Stimulated activated naive B cell treated with anti-CD40 and anti-IgM and Interleukin-4, amounts not matched to agents 10 μg/mL and 1 μg/mL and 100 μg/mL, for 72 hours (primary cell): ENCODE data around the gene CD300LD.

ENCODE experiments used
- ATAC-seq, 2 donors: fragments of 150-1000 bp; cut with Tn5 transposase; replicated peaks; 2 replicates each; pipeline ENCODE4 v1.10.0; 2021; ENCODE audit warnings: moderate library complexity in 1 of 2
- DNase-seq: peaks from one replicate; pipeline ENCODE4 v3.0.0; 2021
- H3K27ac Mint-ChIP-seq: one replicate; pipeline ENCODE4 v1.8.0; 2022; ENCODE audit warnings: mild to moderate bottlenecking, mixed read lengths
- H3K27me3 Mint-ChIP-seq, 2 donors: one replicate each; pipeline ENCODE4 v1.8.0; 2022; ENCODE audit warnings: mixed read lengths in 2 of 2
- H3K36me3 Mint-ChIP-seq, 2 donors: one replicate each; pipeline ENCODE4 v1.8.0; 2022; ENCODE audit warnings: mixed read lengths in 2 of 2, mild to moderate bottlenecking in 1 of 2
- H3K4me1 Mint-ChIP-seq, 2 donors: one replicate each; pipeline ENCODE4 v1.8.0; 2022; ENCODE audit warnings: mixed read lengths in 2 of 2, mild to moderate bottlenecking in 1 of 2
- H3K4me3 Mint-ChIP-seq, 2 donors: one replicate each; pipeline ENCODE4 v1.8.0; 2022; ENCODE audit warnings: mild to moderate bottlenecking in 2 of 2, mixed read lengths in 2 of 2, moderate library complexity in 1 of 2
- H3K9me3 Mint-ChIP-seq, 2 donors: one replicate each; pipeline ENCODE4 v1.8.0; 2022; ENCODE audit warnings: mixed read lengths in 2 of 2, mild to moderate bottlenecking in 1 of 2

Gene CD300LD

DNA sequence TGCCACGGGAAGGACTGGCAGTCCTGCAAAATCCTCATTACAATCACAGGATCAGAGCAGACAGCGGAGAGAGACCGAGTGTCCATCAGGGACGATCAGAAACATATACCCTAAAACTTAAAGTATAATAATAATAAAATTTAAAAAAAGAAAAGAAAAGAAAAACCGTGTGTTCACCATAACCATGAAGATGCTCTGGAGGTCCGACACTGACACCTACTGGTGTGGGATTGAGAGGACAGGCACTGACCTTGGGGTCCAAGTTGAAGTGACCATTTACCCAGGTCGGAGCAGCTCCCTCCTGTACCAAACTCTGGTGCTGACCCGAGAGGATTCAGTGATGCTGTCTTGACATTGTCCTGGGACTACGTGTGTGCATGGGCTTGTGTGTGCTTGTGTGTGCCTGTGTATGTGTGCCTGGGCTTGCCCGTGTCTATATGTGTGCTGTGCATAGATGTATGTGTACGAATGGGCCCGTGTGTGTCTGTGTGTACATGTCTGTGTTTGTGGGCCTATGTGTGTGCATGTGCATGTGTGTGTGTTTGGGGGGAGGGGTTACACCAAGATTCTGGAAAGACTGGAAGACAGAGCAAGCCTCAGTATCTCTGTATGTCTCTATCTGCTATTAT lies 10.0 kb upstream of the CD300LD start:
- no peak overlapping the region for H3K27ac Mint-ChIP-seq
- DNase-seq (no peak), ATAC-seq (peak; percentile 25 to 56)
- H3K4me1 Mint-ChIP-seq: peaks cover 33 to 60% of the 10 kb centered on the region in 2 donors
- peaks cover 37 to 38% of the 10 kb centered on the region in 2 donors for H3K27me3 Mint-ChIP-seq
- peaks cover 2 to 3% of the 10 kb centered on the region in 2 donors for H3K9me3 Mint-ChIP-seq
- no peak overlapping the region for H3K4me3 Mint-ChIP-seq
- H3K36me3 Mint-ChIP-seq: peaks cover 3% of the 10 kb centered on the region in 2 donors

DNA sequence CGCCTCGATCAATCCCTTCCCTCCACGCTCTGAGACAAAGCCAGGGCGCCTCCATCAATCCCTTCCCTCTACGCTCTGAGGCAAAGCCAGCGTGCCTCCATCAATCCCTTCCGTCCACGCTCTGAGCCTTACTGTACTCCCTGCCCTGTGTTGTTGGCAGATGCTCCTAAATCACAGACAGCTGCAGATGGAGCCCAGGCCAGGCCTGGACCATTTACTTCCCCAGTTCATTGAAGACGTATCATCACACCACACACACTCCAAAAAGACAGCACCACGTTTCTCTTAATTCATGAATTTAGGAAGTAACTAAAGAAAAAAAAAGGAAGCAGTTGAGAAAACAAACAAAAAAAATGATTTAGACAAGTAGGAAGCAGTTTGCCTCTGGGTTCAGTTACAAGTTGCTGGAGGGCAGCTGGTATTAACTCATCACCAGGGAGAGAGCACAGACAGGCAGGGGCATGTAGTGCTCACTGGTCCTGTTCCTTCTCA lies 7.4 kb upstream of the CD300LD start:
- Mint-ChIP-seq H3K9me3 (peaks cover 2 to 3% of the 10 kb centered on the region in 2 donors), H3K4me3 (no peak overlapping the region)
- no peak for DNase-seq

DNA sequence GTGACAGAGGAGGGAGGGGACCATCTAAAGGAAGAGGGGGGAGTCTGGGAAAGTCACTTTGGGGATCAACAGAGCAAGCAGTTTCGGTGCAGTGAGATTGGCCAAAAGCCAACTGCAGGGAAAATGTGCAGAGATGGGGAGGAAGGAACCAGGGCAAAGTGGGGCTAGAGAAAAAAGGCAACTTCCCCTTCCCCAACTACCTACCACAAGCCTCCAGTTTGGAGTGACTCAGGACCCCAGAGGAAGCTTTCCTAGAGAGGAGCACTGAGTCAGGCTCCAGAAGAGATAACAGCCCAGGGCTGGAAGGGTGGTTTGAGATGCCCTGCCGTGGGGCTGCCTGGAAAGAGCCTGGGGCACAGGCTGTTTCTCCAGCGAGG lies 6.9 kb upstream of the CD300LD start:
- DNase-seq (no peak), ATAC-seq (peak; percentile 31 to 33)
- no peak overlapping the region for H3K4me3 Mint-ChIP-seq
- peaks cover 2 to 3% of the 10 kb centered on the region in 2 donors for H3K9me3 Mint-ChIP-seq
- H3K27ac Mint-ChIP-seq: no peak overlapping the region
- peaks cover 26 to 38% of the 10 kb centered on the region in 2 donors for H3K27me3 Mint-ChIP-seq
- H3K36me3 Mint-ChIP-seq: peaks cover 0 to 1% of the 10 kb centered on the region in 2 donors
- peaks cover 25 to 46% of the 10 kb centered on the region in 2 donors for H3K4me1 Mint-ChIP-seq

More for the DNA sequence above, 7.4 kb upstream of the CD300LD start:
- Mint-ChIP-seq H3K27ac (no peak overlapping the region), H3K4me1 (peaks cover 27 to 51% of the 10 kb centered on the region in 2 donors), H3K27me3 (peaks cover 26 to 38% of the 10 kb centered on the region in 2 donors), H3K36me3 (peaks cover 0 to 1% of the 10 kb centered on the region in 2 donors)
- ATAC-seq: peak in 1 of 2 donors; percentile 27

DNA sequence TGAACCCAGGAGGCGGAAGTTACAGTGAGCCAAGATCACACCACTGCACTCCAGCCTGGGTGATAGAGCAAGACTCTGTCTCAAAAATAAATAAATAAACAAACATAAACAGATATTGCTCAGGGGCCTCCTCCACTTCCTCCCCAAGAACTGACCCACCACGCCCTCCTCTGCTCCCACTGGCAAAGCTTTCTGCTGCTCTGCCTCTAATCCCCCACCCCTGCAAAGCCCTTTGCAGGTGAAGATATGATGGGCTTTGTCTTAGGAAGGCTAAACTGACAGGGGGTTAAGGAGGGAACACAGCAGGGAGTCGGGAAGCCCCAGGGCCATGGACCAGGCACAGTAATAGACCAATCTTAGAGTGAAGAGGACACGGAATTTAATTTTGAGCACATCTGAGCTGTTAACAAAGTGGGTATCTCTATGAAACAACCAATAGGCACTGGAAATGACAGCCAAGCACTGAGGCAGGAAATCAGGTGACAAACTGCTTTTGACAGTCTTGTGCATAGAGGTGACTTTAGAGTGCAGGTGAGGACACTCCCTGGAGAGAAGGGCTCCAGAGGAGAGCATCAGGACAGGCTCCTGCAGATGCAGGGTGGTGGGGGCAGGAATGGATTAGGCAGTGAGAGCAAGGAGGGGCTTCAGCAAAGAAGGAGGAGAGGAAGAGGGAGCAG lies 6.4 kb upstream of the CD300LD start:
- H3K27ac Mint-ChIP-seq: no peak overlapping the region
- H3K27me3 Mint-ChIP-seq: peaks cover 26 to 38% of the 10 kb centered on the region in 2 donors
- H3K4me3 Mint-ChIP-seq: no peak overlapping the region
- no peak for DNase-seq
- ATAC-seq: peak in 1 of 2 donors; percentile 14
- H3K4me1 Mint-ChIP-seq: peaks cover 24 to 41% of the 10 kb centered on the region in 2 donors
- peaks cover 2 to 3% of the 10 kb centered on the region in 2 donors for H3K9me3 Mint-ChIP-seq
- H3K36me3 Mint-ChIP-seq: peaks cover 0 to 1% of the 10 kb centered on the region in 2 donors

DNA sequence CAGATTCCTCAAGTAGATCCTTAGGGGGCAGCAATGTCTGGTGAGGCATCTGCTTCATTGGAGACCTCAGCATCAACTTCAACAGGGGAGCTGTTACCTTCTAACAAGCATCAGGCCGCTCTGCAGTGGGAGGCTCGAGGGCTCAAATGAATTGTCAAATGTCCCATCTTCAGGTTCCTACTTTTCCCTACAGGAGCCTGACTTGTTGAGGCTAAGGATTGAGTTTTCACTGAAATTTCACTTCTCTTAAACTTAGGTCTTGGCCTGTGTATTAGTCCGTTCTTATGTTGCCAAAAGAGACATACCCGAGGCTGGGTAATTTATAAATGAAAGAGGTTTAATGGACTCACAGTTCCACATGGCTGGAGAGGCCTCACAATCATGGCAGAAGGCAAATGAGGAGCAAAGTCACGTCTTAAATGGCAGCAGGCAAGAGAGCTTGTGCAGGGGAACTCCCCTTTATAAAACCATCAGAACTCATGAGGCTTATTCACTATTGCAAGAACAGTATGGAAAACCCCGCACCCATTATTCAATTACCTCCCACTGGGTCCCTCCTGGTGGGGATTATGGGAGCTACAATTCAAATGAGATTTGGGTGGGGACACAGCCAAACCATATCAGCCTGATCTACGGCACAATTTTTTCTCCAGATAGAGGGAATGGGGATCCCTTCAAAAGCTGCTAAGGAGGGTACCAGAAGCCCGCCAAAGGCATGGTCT lies 5.1 kb upstream of the CD300LD start:
- H3K9me3 Mint-ChIP-seq: peaks cover 2 to 3% of the 10 kb centered on the region in 2 donors
- ATAC-seq: no peak
- H3K27me3 Mint-ChIP-seq: peaks cover 18 to 36% of the 10 kb centered on the region in 2 donors
- H3K36me3 Mint-ChIP-seq: peaks cover 0 to 1% of the 10 kb centered on the region in 2 donors
- no peak overlapping the region for H3K4me3 Mint-ChIP-seq
- H3K27ac Mint-ChIP-seq: no peak overlapping the region
- no peak for DNase-seq
- H3K4me1 Mint-ChIP-seq: peaks cover 24 to 35% of the 10 kb centered on the region in 2 donors

DNA sequence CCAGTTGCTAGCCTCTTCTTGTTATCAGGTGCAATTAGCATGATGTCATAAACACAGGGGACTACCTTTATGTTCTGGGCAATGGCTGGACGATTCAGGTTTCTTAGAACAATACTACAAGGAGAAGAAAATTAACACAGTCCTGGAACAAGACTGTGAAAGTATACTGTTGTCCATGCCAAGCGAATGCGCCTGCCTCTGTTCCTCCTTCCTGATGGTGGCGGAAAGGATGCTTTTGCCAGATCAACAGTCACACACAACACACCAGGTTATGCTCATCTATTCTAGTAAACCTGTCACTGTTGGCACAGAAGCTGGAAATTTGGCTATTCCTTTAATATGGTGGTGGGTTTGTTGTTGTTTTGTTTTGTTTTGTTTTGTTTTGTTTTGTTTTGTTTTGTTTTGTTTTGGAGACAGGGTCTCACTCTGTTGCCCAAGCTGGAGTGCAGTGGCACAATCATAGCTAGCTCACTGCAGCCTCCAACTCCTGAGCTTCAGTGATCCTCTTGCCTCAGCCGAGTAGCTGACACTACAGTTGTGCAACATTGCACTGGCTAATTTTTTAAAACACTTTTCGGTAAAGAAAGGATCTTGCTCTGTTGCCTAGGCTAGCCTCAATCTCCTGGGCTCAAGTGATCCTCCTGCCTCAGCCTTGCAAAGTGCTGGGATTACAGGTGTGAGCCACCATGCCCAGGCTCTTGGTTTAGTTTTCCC lies 3.1 kb upstream of the CD300LD start:
- DNase-seq (no peak), ATAC-seq (no peak)
- Mint-ChIP-seq H3K4me3 (no peak overlapping the region), H3K36me3 (no peaks in the 10 kb centered on the region), H3K9me3 (peaks cover 3% of the 10 kb centered on the region in 2 donors), H3K27ac (no peak overlapping the region), H3K27me3 (peaks cover 14 to 28% of the 10 kb centered on the region in 2 donors), H3K4me1 (peaks cover 24 to 28% of the 10 kb centered on the region in 2 donors)

DNA sequence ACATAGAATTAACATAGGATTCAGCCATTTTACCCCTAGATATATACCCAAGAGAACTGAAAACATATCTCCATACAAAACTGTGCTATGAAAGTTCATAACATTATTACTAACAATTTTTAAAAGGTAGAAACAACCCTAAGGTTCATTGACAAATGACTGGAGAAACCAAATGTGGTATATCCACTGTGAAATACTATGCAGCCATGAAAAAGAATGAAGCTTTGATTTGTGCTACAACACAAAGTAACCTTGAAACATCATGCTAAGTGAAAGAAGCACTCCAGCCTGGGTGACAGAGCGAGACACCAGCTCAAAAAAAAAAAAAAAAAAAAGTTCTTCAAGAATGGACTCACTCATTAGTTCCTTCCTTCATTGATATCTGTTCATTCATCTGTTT lies 580 bp downstream of the CD300LD start:
- no peak for ATAC-seq
- no peak overlapping the region for H3K4me3 Mint-ChIP-seq
- H3K27me3 Mint-ChIP-seq: peaks cover 21 to 22% of the 10 kb centered on the region in 2 donors
- H3K27ac Mint-ChIP-seq: no peak overlapping the region
- DNase-seq: no peak
- H3K9me3 Mint-ChIP-seq: peaks cover 0 to 2% of the 10 kb centered on the region in 2 donors
- H3K4me1 Mint-ChIP-seq: peaks cover 9 to 10% of the 10 kb centered on the region in 2 donors
- no peaks in the 10 kb centered on the region for H3K36me3 Mint-ChIP-seq

DNA sequence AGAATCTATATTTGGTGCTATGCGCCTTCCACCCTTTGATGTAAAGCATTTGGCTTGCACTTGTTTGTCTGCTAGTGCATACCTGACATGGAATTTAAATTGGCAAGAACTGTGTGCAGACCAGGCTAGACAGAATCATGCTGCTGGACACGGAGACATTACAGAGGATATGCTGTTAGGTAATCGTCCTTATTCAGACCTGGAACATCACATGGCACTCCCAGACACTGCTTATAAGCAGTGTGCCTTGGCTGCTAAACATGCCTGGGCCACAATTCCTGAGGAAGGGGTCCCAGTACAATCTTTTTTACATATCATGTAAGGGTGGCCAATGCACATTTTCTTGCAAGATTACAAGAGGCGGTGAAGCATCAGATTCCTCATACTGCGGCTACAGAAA lies 6.4 kb downstream of the CD300LD start:
- Mint-ChIP-seq H3K4me1 (no peaks in the 10 kb centered on the region), H3K27me3 (peaks cover 24 to 35% of the 10 kb centered on the region in 2 donors)

DNA sequence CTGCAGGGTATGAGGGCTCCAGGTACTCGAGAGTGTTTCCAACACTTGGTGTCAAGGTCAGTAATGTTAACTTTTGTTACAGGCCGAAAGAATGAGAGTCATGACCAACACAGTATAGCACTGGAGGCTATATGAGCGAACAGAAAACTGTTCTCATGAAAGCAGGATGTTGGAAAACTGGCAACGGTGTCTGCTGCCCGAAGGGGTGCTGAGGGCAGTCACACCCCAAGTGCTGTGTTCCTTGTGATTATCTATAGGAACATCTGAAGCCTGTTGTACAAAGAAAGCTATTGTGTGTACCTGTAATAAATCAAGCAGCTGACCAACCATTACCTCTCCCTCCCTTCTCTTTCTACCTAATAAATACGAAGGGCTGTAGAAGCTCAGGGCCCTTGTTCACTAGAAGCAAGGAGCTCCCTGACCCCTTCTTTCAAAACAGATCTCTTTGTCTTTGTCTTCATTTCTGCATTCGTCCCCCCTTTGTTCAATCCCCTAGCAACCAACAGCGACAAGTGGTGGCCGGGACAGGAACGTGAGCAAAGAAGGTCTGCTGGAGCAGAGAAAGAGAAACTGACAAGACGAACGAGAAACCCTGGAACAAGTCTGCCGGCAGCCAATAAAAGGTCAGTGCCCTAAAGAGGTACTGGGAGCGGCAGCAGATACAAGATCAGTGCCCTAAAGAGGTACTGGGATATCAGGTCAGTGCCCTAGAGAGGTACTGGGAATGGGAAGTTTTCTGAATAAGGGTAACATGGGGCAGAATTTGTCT lies 7.6 kb downstream of the CD300LD start:
- Mint-ChIP-seq H3K4me1 (peaks cover 0 to 7% of the 10 kb centered on the region in 2 donors), H3K9me3 (peaks cover 0 to 3% of the 10 kb centered on the region in 2 donors), H3K36me3 (no peaks in the 10 kb centered on the region), H3K27me3 (peaks cover 18 to 35% of the 10 kb centered on the region in 2 donors), H3K4me3 (no peak overlapping the region), H3K27ac (no peak overlapping the region)
- ATAC-seq (no peak), DNase-seq (no peak)

More for the DNA sequence above, 6.4 kb downstream of the CD300LD start:
- Mint-ChIP-seq H3K4me3 (no peak overlapping the region), H3K9me3 (peaks cover 0 to 3% of the 10 kb centered on the region in 2 donors), H3K36me3 (no peaks in the 10 kb centered on the region), H3K27ac (no peak overlapping the region)
- no peak for DNase-seq
- ATAC-seq: no peak

DNA sequence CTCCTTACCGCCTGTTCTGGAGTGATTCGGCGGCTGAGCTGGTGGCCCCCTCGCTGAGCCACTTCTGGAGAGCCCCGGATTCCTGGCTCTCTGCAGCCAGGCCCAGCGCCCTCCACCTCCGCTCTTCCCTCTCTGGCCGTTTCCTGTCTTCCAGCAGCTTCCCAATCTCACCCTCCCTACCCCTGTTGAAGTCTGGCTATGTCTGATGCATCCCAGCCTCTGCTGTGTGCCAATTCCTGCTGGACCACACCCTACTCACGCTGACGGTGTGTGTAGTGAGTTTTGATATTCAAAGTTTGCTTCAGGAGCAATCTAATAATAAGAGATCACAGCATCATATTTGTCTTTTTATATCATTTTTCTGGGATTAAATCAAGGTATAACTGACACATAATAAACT lies 9.4 kb downstream of the CD300LD start:
- H3K27me3 Mint-ChIP-seq: peaks cover 18 to 37% of the 10 kb centered on the region in 2 donors
- H3K27ac Mint-ChIP-seq: no peak overlapping the region
- ATAC-seq (no peak), DNase-seq (no peak)
- H3K36me3 Mint-ChIP-seq: no peaks in the 10 kb centered on the region
- peaks cover 0 to 3% of the 10 kb centered on the region in 2 donors for H3K9me3 Mint-ChIP-seq
- H3K4me1 Mint-ChIP-seq: peaks cover 2 to 14% of the 10 kb centered on the region in 2 donors
- H3K4me3 Mint-ChIP-seq: no peak overlapping the region

DNA sequence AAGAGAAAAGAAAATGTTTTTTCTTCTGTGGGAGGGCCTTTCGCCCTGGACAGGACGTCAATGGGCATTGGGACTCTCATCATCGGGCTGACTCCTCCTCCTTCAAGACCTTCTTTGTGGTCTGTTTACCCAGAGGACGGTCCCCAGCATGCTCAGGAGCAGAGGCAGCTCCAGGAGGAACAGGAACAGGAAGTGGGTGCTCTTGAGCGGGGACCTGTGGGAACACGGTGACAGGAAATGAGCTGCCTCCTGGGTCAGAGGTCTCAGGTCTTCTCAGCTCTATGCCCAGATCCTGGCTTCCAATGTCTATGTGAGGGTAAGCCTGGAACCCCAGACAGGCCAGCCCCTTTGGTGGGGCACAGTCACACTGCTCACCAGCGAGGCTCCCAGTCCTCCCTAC lies 12.2 kb downstream of the CD300LD start:
- Mint-ChIP-seq H3K36me3 (no peaks in the 10 kb centered on the region), H3K27ac (no peak overlapping the region), H3K9me3 (peaks cover 0 to 3% of the 10 kb centered on the region in 2 donors), H3K4me3 (no peak overlapping the region), H3K27me3 (peaks cover 23 to 30% of the 10 kb centered on the region in 2 donors), H3K4me1 (peaks cover 2 to 14% of the 10 kb centered on the region in 2 donors)
- DNase-seq (no peak), ATAC-seq (no peak)

DNA sequence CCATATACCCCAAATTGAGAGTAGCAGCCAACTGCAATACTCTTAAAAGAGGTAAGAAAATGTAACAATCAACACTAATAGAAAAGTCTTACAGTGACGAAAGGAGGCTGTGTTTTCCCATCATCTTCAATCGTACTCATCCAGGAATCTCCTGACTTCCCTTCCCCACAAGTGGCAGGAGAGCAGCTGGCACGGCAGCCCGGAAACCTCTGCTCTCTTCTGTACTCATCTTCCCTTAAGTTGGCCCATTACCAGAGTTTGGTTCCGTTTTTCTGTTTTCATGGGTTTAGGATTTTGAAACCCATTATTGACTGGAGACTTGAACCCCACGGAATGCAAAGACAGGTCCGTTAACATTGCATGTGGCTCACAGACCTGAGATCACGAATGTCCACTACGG lies 13.1 kb downstream of the CD300LD start:
- no peak overlapping the region for H3K27ac Mint-ChIP-seq
- peaks cover 2 to 14% of the 10 kb centered on the region in 2 donors for H3K4me1 Mint-ChIP-seq
- peaks cover 0 to 3% of the 10 kb centered on the region in 2 donors for H3K9me3 Mint-ChIP-seq
- H3K36me3 Mint-ChIP-seq: no peaks in the 10 kb centered on the region
- H3K4me3 Mint-ChIP-seq: no peak overlapping the region
- no peak for DNase-seq
- H3K27me3 Mint-ChIP-seq: peaks cover 28 to 35% of the 10 kb centered on the region in 2 donors
- no peak for ATAC-seq

DNA sequence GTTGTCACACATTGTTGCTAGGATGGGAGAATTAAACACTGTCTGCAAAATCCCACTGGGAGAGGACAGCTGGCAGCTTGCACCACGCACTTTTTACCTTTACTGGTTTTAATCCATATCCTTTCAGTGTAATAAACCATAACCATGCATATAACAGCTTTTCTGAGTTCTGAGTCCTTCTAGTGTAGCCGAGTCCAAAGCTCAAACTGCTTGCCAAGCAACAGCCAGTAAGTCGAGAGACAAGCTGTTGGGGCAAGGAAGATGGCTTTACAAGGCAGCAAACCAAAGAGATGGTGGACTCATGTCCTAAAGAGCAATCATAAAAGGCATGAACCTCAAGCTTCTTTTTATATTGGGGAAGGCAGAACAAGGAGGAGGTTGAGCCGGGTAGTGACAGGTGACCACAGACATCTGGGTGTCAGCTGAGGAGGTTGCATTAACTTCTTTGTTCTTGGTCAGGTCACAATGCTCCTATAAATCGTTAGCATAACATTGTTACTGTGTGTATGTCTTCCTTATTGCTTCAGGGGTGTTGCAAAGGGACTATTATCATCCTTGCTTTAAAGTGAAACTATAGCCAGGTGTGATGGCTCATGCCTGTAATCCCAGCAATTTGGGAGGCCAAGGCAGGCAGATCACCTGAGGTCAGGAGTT lies 17.5 kb downstream of the CD300LD start:
- Mint-ChIP-seq H3K4me1 (peaks cover 2 to 11% of the 10 kb centered on the region in 2 donors), H3K4me3 (no peak overlapping the region), H3K27ac (peak overlapping the region; percentile 56), H3K9me3 (no peaks in the 10 kb centered on the region), H3K27me3 (peaks cover 34 to 59% of the 10 kb centered on the region in 2 donors), H3K36me3 (no peaks in the 10 kb centered on the region)
- no peak for DNase-seq
- ATAC-seq: no peak
